ENCODE results near the gene RPS6KL1.

RPS6KL1 gene

DNA sequence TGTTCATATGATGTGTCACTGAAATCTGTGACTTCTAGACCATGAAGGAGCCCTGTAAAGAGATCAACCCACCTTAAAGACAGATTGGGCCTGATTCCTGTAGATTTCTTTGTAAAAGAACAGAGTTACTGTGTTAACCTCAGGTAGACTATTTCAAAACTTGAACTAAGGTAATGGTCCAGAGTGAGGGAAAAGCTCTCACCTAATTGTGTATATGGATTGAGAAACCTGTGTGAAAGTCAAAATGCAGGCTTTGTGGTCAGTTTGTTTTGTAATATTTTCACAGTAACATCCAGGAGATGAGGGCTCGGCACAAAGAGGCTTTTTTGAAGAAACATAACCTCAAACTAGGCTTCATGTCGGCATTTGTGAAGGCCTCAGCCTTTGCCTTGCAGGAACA lies 25.0 kb downstream of the RPS6KL1 start:
- TF ChIP-seq CTCF (conservative IDR thresholded peaks at IDR 0.05; ENCODE audit: low read depth, low read length), result no peak
- H3K4me3 ChIP-seq (ENCODE audit: low read depth, low read length), result no peak overlapping the region
- DNase-seq (ENCODE audit: low read depth), result no peak

- H3K4me3 ChIP-seq (ENCODE audit: low read depth, low read length), result no peak overlapping the region
- DNase-seq (ENCODE audit: low read depth), result no peak
- no peak for TF ChIP-seq CTCF (conservative IDR thresholded peaks at IDR 0.05; ENCODE audit: low read depth, low read length)
These were observed 25.4 kb downstream of the RPS6KL1 start for GRCh38 chr14:74897642-74898041.

DNA sequence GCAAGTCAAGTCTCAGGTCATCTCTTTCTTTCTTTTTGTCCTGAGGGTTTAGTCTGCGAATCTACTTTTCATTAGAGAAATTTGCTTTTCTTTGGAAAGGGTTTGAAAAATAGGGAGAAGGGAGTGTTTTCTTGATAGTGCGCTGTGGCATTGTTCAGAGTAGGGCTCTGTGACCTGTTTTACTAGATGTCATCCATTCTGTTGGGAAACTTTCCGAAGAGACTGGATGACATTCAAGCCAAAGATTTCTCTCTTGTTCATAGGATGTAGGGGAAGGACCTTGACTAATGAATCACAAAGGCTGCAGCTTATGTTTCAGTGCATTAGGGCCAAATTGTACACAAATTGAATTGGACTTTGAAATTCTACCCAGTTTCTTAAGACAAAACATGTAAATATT lies 26.7 kb downstream of the RPS6KL1 start:
- DNase-seq (ENCODE audit: low read depth), result no peak
- no peak for TF ChIP-seq CTCF (conservative IDR thresholded peaks at IDR 0.05; ENCODE audit: low read depth, low read length)
- H3K4me3 ChIP-seq (ENCODE audit: low read depth, low read length), result no peak overlapping the region

DNA sequence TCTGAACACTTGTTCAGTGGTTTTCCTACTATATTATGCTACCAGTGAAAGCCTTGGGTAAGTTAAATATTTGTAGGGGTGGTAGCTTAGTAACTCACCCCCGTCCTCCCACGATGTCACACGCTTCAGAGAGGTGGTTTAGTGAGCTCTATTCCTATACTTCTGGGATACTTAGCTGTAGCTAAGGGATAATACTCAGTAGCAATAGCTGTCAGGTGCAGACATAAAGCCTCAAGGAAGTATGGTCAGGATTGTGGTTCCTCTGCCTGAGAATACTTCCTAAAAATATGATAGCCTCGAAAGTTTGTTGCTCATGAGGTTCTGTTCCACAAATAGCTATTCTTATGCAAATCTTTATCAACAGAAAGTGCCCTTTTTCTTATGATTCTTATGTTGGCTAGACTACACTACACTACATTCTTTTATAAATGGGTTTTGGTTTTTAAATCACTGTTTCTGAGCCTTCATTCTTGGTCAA lies 29.4 kb downstream of the RPS6KL1 start:
- TF ChIP-seq CTCF (conservative IDR thresholded peaks at IDR 0.05; ENCODE audit: low read depth, low read length), result no peak
- DNase-seq (ENCODE audit: low read depth), result no peak
- H3K4me3 ChIP-seq (ENCODE audit: low read depth, low read length), result no peak overlapping the region

GRCh38 chr14:74892745-74893144 lies 30.3 kb downstream of the RPS6KL1 start:
- DNase-seq (ENCODE audit: low read depth), result no peak
- H3K4me3 ChIP-seq (ENCODE audit: low read depth, low read length), result no peak overlapping the region
- no peak for TF ChIP-seq CTCF (conservative IDR thresholded peaks at IDR 0.05; ENCODE audit: low read depth, low read length)

- H3K4me3 ChIP-seq (ENCODE audit: low read depth, low read length), result no peak overlapping the region
- no peak for TF ChIP-seq CTCF (conservative IDR thresholded peaks at IDR 0.05; ENCODE audit: low read depth, low read length)
- peak; percentile 55 for DNase-seq (ENCODE audit: low read depth)
These were observed 31.2 kb downstream of the RPS6KL1 start for GRCh38 chr14:74891870-74892269.

DNA sequence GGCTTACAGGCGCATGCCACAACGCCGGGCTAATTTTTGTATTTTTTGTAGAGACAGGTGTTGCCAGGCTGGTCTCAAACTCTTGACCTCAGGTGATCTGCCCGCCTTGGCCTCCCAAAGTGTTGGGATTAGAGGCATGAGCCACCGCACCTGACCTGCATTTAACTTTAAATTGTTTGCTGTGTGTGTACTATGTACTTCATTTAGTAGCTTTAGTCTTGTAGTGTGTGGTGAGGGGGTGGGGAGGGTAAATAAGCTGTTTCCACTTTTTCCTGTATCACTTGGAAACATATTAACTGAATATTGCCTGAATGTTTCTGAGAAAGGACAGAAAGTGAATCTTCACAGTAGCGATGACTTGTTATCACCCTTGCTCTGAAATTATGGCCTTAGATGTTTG lies 32.8 kb downstream of the RPS6KL1 start:
- TF ChIP-seq CTCF (conservative IDR thresholded peaks at IDR 0.05; ENCODE audit: low read depth, low read length), result no peak
- H3K4me3 ChIP-seq (ENCODE audit: low read depth, low read length), result no peak overlapping the region
- no peak for DNase-seq (ENCODE audit: low read depth)
